ENCODE data around the gene CLDN4.
"Not testable (repeated sequence)": the region's sequence is repeated elsewhere in the genome, so short reads cannot be mapped to it uniquely, and the experiment has no call there.

GRCh38 chr7:73797176-73797575 is 33.6 kb upstream of the CLDN4 start:
- not testable (repeated sequence) for TF ChIP-seq CTCF, POLR2A (IDR thresholded peaks at IDR 0.05)

All from lower leg skin (tissue), 3 donors.